ENCODE data around the gene DYRK1A.

DYRK1A gene

GRCh38 chr21:37365517-37366481, 774 bp upstream of the DYRK1A start:
- peak; percentile 67 for DNase-seq (ENCODE audit: low spot score)

- DNase-seq (ENCODE audit: low spot score) = no peak
These were observed 746 bp downstream of the DYRK1A start for GRCh38 chr21:37367336-37367702.

DNA sequence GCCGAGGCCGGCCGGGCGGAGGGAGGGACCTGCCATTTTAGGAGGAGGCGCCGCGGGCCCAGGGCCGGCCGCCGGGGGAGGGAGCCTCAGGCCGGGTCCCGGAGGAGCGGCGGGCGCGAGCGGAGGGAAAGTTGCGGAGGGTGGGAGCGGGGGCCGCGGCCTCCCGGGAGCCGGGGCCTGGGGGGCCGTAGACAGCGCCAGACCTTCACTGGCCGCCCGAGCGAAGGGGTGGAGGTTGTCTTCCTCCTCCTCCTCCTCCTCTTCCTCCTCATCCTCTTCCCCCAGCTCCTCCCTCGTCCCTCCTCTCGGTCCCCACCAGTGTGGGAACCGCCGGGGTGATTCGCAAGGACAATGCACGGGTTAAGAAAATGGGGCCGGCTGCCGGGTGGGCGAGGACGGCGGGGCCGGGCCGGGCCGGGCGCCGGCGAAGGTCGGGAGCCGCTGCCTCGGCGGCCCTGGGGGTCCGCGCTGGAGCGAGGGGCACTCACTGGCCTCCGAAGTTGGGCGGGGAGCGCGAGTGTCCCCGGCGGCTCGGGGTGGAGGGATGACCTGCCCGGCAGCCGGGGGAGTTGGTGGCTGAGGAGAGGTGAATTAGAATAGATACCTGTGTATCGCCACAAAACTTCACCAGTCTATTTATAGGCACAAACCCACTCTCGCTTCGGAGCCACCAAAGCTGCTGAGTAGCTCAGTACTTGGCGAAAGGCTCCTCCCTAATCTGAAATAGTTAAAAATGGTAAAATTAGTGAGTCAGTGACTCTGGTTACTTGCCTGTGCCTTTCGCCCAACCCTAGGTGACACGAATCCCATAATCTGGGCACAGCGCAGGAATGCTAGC, 1.3 kb downstream of the DYRK1A start:
- DNase-seq (ENCODE audit: low spot score) = peak; percentile 74

- DNase-seq (ENCODE audit: low spot score) = peak; percentile 69
These were observed 2.1 kb downstream of the DYRK1A start for GRCh38 chr21:37368541-37369279.

DNA sequence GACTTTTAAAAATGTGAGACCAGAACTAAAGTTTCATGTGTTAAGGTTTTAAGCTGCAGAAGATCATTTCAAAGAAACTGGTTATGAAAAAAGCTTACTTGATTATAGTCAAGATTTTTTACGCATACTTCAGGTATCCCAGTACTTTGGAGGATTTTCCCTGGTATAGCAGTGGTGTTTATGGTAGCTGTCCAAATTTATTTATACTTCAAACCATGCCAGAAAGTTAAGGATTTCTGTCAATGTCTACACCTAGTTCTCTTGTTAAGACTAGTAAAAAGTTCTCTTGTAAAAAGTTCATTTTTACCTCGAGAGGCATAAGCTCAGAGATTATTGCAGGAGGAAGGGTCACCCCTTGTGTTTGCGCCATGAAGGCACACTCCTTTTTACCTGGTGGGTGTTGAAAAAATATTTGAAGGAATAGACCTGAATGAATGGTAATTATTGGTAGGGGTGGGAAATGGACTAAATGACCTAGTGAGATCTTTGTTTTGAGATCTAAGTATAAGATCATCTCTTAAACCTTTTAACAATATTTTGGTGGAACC, 2.8 kb downstream of the DYRK1A start:
- peak; percentile 33 for DNase-seq (ENCODE audit: low spot score)

GRCh38 chr21:37370152-37371040, 3.8 kb downstream of the DYRK1A start:
- peak; percentile 52 for DNase-seq (ENCODE audit: low spot score)

DNA sequence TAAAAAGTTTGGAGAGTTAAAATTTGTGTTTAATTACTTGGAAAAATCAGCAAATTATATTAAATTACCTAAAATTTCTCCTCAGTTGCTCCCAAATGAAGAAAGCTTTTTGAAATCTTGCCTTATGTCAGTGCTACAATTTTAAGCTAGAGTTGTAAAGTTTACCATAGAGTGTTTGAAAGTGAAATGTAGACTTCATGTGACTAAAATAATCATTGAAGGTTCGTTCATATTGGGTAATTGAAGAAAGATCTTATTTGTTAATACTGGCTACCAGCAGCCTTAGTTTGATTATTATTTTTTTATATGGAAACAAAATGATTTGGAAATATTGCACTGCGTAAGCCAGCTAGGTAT, 4.4 kb downstream of the DYRK1A start:
- no peak for DNase-seq (ENCODE audit: low spot score)

DNA sequence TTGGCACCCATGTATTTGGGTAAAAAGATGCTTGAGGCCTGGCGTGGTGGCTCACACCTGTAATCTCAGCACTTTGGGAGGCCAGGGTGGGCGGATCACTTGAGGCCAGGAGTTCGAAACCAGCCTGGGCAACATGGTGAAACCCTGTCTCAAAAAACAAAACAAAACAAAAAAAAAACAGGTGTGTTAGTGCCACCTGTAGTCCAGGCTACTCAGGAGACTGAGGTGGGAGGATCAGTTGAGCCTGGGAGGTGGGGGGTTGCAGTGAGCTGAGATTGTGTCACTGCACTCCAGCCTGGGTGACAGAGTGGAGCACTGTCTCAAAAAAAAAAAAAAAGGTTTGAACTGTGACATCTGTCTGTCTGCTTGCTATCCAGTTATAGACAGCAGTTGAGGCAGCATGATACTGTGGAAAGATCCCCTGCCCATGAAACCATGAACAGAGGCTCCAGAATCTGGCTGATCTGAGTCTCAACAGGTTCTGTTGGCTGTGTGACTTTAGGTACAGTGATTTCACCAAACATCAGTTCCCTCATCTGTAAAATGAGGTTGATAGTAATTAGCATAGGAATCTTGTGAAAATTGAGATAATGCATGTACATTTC, 5.7 kb downstream of the DYRK1A start:
- DNase-seq (ENCODE audit: low spot score) = no peak

DNA sequence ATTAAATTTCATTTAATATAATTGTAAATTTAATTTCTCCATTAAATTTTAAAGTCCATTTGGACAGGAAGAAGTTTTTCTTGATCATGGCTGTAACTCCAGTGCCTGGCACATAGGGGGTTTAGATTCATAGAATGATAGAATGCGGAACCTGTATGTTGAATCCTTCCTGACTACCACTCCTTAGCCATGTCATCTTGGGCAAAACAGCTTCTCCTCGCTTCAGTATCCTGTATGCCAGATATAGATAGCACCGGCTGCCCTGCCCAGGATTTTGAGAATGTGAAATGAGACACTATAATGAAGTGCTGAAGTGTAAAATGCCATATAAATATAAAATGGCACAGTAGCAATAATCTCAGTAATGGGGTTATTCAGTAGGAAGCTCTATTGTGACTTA, 6.4 kb downstream of the DYRK1A start:
- peak; percentile 60 for DNase-seq (ENCODE audit: low spot score)

DNA sequence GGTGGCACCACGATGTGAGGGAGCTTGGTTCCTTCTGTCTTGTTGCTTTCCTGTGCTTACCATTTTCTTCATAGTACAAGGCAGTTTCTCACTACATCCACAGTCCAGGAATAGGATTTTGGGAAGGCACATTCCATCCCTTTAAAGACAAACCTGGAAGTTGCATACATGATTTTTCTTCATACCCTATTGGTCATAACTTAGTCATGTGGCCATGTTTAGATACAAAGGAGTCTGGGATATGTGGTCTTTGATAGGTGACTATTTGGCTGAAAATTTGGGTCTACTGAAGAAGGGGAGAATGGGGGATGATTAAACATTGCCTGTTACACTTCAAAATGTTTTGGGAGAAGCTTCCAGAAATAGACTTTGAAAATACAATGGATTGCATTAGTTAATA, 7.0 kb downstream of the DYRK1A start:
- no peak for DNase-seq (ENCODE audit: low spot score)

GRCh38 chr21:37374027-37374426, 7.5 kb downstream of the DYRK1A start:
- no peak for DNase-seq (ENCODE audit: low spot score)

GRCh38 chr21:37375866-37376574, 9.4 kb downstream of the DYRK1A start:
- no peak for DNase-seq (ENCODE audit: low spot score)

DNA sequence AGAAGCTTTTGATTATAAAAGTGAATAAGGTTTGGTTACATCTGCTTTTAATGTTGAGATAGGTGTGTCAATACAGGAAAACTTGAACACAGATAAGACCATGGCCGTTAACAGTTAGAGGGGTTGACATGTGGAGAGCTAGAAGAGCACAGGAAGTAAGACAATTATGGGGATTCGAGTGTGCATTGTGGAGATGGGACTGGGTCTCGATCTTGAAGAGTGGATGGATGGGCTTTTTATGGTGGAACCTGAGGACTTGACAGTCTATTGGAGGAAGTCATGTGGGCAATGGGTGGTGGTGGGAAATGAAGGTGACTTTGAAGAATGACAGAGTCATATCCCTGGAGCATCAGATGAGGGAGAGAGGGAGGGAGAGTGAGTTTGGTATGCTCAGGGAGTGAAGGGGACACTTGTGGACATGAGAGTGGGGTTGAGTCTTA, 12.1 kb downstream of the DYRK1A start:
- DNase-seq (ENCODE audit: low spot score) = no peak

- DNase-seq (ENCODE audit: low spot score) = no peak
These were observed 14.1 kb downstream of the DYRK1A start for GRCh38 chr21:37380349-37381323.

DNA sequence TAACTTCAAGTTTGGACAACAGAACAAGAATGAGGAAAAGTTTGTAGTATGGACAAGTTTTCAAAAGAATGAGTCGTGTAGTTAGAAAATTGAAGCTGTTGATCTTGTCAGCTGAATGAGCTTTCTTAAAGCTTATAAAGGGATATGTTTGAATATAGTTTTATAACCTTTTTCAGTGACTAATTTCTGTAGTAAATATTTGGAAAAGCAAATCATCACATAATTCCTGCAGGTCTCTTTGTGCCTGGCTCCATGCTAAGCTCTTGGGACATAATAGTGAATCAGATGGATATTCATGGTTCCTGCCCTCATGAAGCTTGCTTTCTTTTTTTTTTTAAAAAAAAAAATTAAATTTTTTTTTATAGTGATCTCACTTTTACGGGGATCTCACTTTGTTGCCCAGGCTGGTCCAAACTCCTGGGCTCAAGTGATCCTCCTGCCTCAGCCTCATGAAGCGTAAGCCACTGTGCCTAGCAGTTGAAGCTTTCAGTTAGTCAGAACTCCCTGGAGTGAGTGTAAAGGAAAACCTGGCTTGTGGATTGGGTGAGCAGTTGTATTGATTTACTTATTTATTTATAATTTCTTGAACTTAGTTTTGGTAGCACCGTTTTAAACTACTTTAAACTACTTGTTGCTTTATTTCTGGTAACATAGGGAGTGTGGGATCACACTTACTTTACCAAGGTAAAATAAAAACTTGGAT, 15.5 kb downstream of the DYRK1A start:
- no peak for DNase-seq (ENCODE audit: low spot score)

- no peak for DNase-seq (ENCODE audit: low spot score)
These were observed 16.5 kb downstream of the DYRK1A start for GRCh38 chr21:37383086-37383485.

- no peak for DNase-seq (ENCODE audit: low spot score)
These were observed 17.3 kb downstream of the DYRK1A start for GRCh38 chr21:37383784-37384311.

- DNase-seq (ENCODE audit: low spot score) = no peak
These were observed 17.8 kb downstream of the DYRK1A start for GRCh38 chr21:37384416-37384815.

Measured in hematopoietic multipotent progenitor cell treated with erythropoietin and hydrocortisone succinate and interleukin-3 and kit ligand, for 15 days (in vitro differentiated cells).